Smooth muscle cell (in vitro differentiated cells): ENCODE measurements around the gene PALLD. TPM values are rescaled to one million over a fixed set of nuclear protein-coding genes. Genes with fewer than 3 reads are reported as not detected.
"Not testable (repeated sequence)": the region's sequence is repeated elsewhere in the genome, so short reads cannot be mapped to it uniquely, and the experiment has no call there.

Source experiments
- DNase-seq: peaks from one replicate; lab custom pipeline; 2025; ENCODE audit not compliant: unreplicated experiment; lab: John Stamatoyannopoulos, UW
- H2AFZ ChIP-seq: fragments of 200-600 bp; sonication (generic); 2 replicates; pipeline ENCODE4 v1.6.0; 2016; ENCODE audit warnings: antibody characterized with exemption, low read depth, mild to moderate bottlenecking
- H3F3A ChIP-seq: fragments of 200-600 bp; sonication (generic); 2 replicates; pipeline ENCODE4 v1.6.0; 2017; ENCODE audit warnings: antibody characterized with exemption, low read depth
- H3K27ac ChIP-seq: fragments of 200-600 bp; sonication (generic); 2 replicates; pipeline ENCODE4 v1.5.1; 2016; ENCODE audit warnings: low read depth, mild to moderate bottlenecking
- H3K27me3 ChIP-seq: fragments of 200-600 bp; sonication (generic); 2 replicates; pipeline ENCODE4 v1.6.1; 2016; ENCODE audit warnings: low read depth, mild to moderate bottlenecking
- H3K36me3 ChIP-seq: fragments of 200-600 bp; sonication (generic); 2 replicates; pipeline ENCODE4 v1.5.1; 2016; ENCODE audit warnings: low read depth
- H3K4me1 ChIP-seq: fragments of 200-600 bp; sonication (generic); 2 replicates; pipeline ENCODE4 v1.5.1; 2016; ENCODE audit warnings: low read depth
- H3K4me2 ChIP-seq: fragments of 200-600 bp; sonication (generic); 2 replicates; pipeline ENCODE4 v1.6.0; 2016; ENCODE audit warnings: mild to moderate bottlenecking
- H3K4me3 ChIP-seq: fragments of 200-600 bp; sonication (generic); 2 replicates; pipeline ENCODE4 v1.5.1; 2016; ENCODE audit warnings: mild to moderate bottlenecking
- H3K79me2 ChIP-seq: fragments of 200-600 bp; sonication (generic); 2 replicates; pipeline ENCODE4 v1.6.0; 2016; ENCODE audit warnings: low read depth, mild to moderate bottlenecking
- H3K9ac ChIP-seq: fragments of 200-600 bp; sonication (generic); 2 replicates; pipeline ENCODE4 v1.6.0; 2016; ENCODE audit warnings: low read depth
- H3K9me3 ChIP-seq: fragments of 200-600 bp; sonication (generic); replicated peaks from 2 replicates; pipeline ENCODE4 v1.5.1; 2016; ENCODE audit warnings: low read depth
- H4K20me1 ChIP-seq: fragments of 200-600 bp; sonication (generic); 2 replicates; pipeline ENCODE4 v1.6.0; 2016; ENCODE audit warnings: low read depth
- CTCF ChIP-seq: fragments of 200-600 bp; sonication (generic); IDR thresholded peaks from 2 replicates; pipeline ENCODE4 v1.5.1; 2017; ENCODE audit warnings: borderline replicate concordance, mild to moderate bottlenecking, antibody characterized with exemption; ENCODE audit not compliant: insufficient read depth, poor library complexity, severe bottlenecking
- WGBS: methylation state at CpG from one replicate; pipeline ENCODE4 v1.1.7; 2016; ENCODE audit warnings: low lambda C conversion rate; 5-methylcytosine and 5-hydroxymethylcytosine counted together
- polyA plus RNA-seq: library from polyadenylated mRNA; unstranded; fragments of >200 nt; fragmentation: Nextera tagmentation; extraction: Ambion mirVana; gene quantifications from 2 replicates; pipeline ENCODE4 v1.2.1, GENCODE V29; 2016
- total RNA-seq: library from RNA; depleted of rRNA; stranded (reverse); fragments of >200 nt; gene quantifications from 2 replicates; pipeline ENCODE4 v1.2.3, GENCODE V29; 2014

PALLD gene
- total and polyA plus RNA-seq, 2 experiments from 2014 or later, result 354 to 415 TPM

GRCh38 chr4:168724243-168724642 lies 227.4 kb downstream of the PALLD start:
- no peaks in the 10 kb centered on the region for H3K9me3 ChIP-seq
- peaks cover 29% of the 10 kb centered on the region for H3F3A ChIP-seq
- no peak for TF ChIP-seq CTCF
- peaks cover 17% of the 10 kb centered on the region for H3K36me3 ChIP-seq
- no peak overlapping the region for H3K9ac ChIP-seq
- H4K20me1 ChIP-seq, result no peaks in the 10 kb centered on the region
- H3K79me2 ChIP-seq, result peaks cover 89% of the 10 kb centered on the region
- no peak for DNase-seq
- peaks cover 13% of the 10 kb centered on the region for H3K4me1 ChIP-seq
- H2AFZ ChIP-seq, result no peak overlapping the region
- no peaks in the 10 kb centered on the region for H3K27me3 ChIP-seq
- H3K27ac ChIP-seq, result peak overlapping the region; percentile 75
- H3K4me3 ChIP-seq, result no peak overlapping the region
- H3K4me2 ChIP-seq, result peak overlapping the region; percentile 46

GRCh38 chr4:168724686-168725411 lies 228.0 kb downstream of the PALLD start:
- 53% methylated on average over 5 of the region's 5 CpGs for WGBS
- Histone ChIP-seq H3K4me2 (peak overlapping the region; percentile 46), H3K27ac (peak overlapping the region; percentile 75), H3K9me3 (no peaks in the 10 kb centered on the region), H3K36me3 (peaks cover 12% of the 10 kb centered on the region), H3K27me3 (no peaks in the 10 kb centered on the region), H2AFZ (no peak overlapping the region), H3K4me1 (peaks cover 13% of the 10 kb centered on the region), H4K20me1 (no peaks in the 10 kb centered on the region), H3F3A (peaks cover 33% of the 10 kb centered on the region), H3K79me2 (peaks cover 89% of the 10 kb centered on the region), H3K9ac (no peak overlapping the region), H3K4me3 (no peak overlapping the region)
- DNase-seq, result no peak
- TF ChIP-seq CTCF, result no peak

GRCh38 chr4:168725930-168726329 lies 229.1 kb downstream of the PALLD start:
- Histone ChIP-seq H3K79me2 (peaks cover 87% of the 10 kb centered on the region), H3K27ac (peak overlapping the region; percentile 53)
- WGBS, result 100% methylated on average over 1 of the region's 1 CpG

GRCh38 chr4:168727181-168727580 lies 230.3 kb downstream of the PALLD start:
- H3K9ac ChIP-seq, H3K27ac ChIP-seq: not testable (repeated sequence)

More at GRCh38 chr4:168725930-168726329, 229.1 kb downstream of the PALLD start:
- DNase-seq, result no peak
- peaks cover 36% of the 10 kb centered on the region for H3F3A ChIP-seq
- H2AFZ ChIP-seq, result no peak overlapping the region
- H3K9me3 ChIP-seq, result no peaks in the 10 kb centered on the region
- peak overlapping the region; percentile 4 for H3K4me2 ChIP-seq
- no peak overlapping the region for H3K9ac ChIP-seq
- no peak overlapping the region for H3K4me3 ChIP-seq
- no peaks in the 10 kb centered on the region for H4K20me1 ChIP-seq
- H3K27me3 ChIP-seq, result no peaks in the 10 kb centered on the region
- no peak for TF ChIP-seq CTCF
- peaks cover 7% of the 10 kb centered on the region for H3K36me3 ChIP-seq
- peaks cover 13% of the 10 kb centered on the region for H3K4me1 ChIP-seq

More at GRCh38 chr4:168727181-168727580, 230.3 kb downstream of the PALLD start:
- H3K36me3 ChIP-seq, H3K4me2 ChIP-seq, H3K27me3 ChIP-seq, DNase-seq, H2AFZ ChIP-seq, H4K20me1 ChIP-seq, H3K9me3 ChIP-seq, H3K4me3 ChIP-seq: not testable (repeated sequence)
- H3K4me1 ChIP-seq, result peaks cover 13% of the 10 kb centered on the region
- peaks cover 44% of the 10 kb centered on the region for H3F3A ChIP-seq
- peaks cover 85% of the 10 kb centered on the region for H3K79me2 ChIP-seq
